Measurements from ENCODE around the gene VWA1. TPM values are rescaled to one million over a fixed set of nuclear protein-coding genes. Genes with fewer than 3 reads are reported as not detected.

VWA1 gene
- total and polyA plus RNA-seq, 10 of the 15 experiments (the other 5 are each of a cell fraction or from before 2014, with no cell fraction given), result 0.02 to 1.7 (median 0.32) TPM; not detected in 2

- TF ChIP-seq STAT1 (conservative IDR thresholded peaks at IDR 0.05) (peak; percentile 21; the same call in 1 of the 2 replicates), FOXM1 (IDR thresholded peaks at IDR 0.05; ENCODE audit: low read depth, low read length) (no peak), FOXK2 (IDR thresholded peaks at IDR 0.05) (no peak), MXI1 (IDR thresholded peaks at IDR 0.05; ENCODE audit: low read depth, low read length) (peak; percentile 90), EGR1 (IDR thresholded peaks at IDR 0.05; ENCODE audit: borderline replicate concordance in 1 of 2, low read depth in 2 of 2, low read length in 2 of 2) (peak in 1 of 2 experiments; percentile 52; a peak in 1 of 3 replicates), KDM1A (IDR thresholded peaks at IDR 0.05; ENCODE audit: borderline replicate concordance) (no peak), SPI1 (IDR thresholded peaks at IDR 0.05; ENCODE audit: borderline replicate concordance, insufficient read depth, low read depth, low read length) (no peak), TARDBP (IDR thresholded peaks at IDR 0.05; ENCODE audit: borderline replicate concordance) (no peak)
- TF ChIP-seq, protein P1, sequence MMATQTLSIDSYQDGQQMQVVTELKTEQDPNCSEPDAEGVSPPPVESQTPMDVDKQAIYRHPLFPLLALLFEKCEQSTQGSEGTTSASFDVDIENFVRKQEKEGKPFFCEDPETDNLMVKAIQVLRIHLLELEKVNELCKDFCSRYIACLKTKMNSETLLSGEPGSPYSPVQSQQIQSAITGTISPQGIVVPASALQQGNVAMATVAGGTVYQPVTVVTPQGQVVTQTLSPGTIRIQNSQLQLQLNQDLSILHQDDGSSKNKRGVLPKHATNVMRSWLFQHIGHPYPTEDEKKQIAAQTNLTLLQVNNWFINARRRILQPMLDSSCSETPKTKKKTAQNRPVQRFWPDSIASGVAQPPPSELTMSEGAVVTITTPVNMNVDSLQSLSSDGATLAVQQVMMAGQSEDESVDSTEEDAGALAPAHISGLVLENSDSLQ (IDR thresholded peaks at IDR 0.05), result peak; percentile 99
Measured at GRCh38 chr1:1399187-1399871, 36.2 kb upstream of the VWA1 start, which contains the start of gene CCNL2 (continued).
